DMS79 treated with DMSO at 0.1 percent for 48 hours (cell line): ENCODE data around the gene RXRB.

Source experiments
- DNase-seq: peaks from one replicate; lab custom pipeline; 2025; lab: John Stamatoyannopoulos, UW

Gene RXRB

DNA sequence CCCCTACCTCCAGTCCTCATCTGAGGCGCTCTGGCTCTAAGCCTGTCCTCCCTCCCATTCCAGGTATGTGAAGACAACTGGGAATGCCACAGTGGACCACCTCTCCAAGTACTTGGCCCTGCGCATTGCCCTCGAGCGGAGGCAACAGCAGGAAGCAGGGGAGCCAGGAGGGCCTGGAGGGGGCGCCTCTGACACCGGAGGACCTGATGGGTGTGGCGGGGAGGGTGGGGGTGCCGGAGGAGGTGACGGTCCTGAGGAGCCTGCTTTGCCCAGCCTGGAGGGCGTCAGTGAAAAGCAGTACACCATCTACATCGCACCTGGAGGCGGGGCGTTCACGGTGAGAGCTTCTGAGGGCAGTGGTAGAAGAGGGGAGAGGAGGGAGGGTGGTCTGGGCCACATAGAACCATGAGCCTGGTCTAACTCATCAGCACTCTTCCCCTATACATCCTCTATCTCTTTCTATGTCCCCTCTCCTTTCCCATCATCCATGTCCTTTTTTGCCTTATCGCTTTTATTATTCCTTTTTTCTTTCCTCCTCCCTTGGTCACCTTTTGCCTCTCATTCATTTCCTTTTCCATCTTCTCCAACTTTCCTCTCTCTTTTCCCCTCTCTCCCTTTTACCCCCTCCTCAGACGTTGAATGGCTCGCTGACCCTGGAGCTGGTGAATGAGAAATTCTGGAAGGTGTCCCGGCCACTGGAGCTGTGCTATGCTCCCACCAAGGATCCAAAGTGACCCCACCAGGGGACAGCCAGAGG lies 11.4 kb upstream of the RXRB start:
- no peak for DNase-seq

GRCh38 chr6:33211136-33211535 lies 10.7 kb upstream of the RXRB start:
- no peak for DNase-seq

DNA sequence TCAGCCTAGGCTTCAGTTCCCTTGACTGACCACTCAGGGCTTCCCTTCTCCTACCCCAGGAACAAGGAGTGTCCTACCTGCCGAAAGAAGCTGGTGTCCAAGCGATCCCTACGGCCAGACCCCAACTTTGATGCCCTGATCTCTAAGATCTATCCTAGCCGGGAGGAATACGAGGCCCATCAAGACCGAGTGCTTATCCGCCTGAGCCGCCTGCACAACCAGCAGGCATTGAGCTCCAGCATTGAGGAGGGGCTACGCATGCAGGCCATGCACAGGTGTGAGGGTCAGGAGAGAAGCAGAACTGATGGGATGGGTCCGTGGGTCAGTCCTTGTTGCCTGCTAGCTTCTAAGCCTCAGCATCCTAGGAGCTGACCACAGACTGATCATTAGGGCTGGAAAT lies 9.4 kb upstream of the RXRB start:
- DNase-seq: no peak

DNA sequence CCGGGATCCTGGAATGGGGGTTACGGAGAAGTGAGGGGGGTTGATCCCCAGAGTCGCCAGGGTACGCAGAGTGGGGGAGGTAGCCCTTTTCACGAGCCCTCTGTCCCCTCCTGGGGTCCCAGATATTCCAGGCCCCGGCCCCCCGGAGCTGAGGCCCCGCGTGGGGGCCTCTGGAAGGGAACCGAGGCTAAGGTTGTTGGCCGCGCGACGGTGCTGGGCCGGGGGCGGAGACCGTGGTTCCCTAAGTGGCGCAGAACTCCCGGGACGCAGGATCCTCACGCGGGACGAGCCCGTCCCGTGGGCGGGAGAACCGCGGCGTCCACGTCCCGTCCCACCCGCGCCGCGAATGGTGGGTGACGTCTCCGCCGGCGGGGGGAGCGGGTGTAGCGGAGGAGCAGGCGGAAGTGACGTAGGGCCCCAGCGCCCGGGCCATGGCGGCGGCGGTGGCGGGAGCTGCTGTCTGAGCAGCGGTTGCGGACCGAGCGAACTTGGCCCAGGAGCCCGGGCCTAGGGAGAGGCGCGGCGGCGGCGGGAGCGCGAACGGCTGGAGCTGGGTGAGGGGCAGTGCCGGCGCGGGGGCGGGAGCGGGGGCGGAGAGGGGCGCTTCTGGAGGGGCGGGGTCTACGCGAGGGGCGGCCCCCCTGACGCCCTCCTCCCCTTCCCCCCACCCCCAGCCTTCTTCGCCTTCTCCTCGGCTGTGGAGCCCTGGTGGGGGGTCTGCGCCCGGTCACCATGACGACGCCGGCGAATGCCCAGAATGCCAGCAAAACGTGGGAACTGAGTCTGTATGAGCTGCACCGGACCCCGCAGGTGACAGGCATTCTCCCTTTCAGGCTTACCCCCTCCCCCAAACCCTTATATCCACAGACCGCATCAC lies 7.9 kb upstream of the RXRB start, which contains the start of gene RING1:
Gene RING1 (plus strand): TSS at position 410 of the 877 bp plus-strand sequence. CDS start 323 bp downstream, at position 733.
- peak; percentile 47 for DNase-seq

DNA sequence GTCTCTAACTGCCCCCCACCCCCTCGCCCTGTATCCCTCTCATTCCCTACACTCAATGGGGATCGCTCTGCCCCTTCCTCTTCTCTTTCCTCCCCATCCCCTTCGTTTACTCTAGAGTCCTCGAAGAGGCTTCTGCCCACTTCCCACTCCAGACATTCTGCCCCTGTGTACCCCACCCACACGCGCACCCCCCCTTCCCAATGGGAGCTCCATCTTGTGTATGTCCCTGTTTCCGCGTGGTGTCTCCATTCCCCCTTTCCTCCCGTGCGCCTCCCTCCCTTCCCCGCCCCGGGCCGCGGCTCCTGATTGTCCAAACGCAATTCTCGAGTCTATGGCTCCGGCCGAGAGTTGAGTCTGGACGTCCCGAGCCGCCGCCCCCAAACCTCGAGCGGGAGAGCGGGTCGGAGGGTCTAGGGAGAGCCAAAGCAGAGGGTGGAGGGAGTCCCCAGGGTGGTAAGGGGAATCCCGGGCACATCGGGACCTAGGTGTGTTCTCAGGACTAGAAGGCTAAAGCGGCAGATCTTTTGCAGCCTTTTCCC lies 7.2 kb upstream of the RXRB start:
- DNase-seq: peak; percentile 11

DNA sequence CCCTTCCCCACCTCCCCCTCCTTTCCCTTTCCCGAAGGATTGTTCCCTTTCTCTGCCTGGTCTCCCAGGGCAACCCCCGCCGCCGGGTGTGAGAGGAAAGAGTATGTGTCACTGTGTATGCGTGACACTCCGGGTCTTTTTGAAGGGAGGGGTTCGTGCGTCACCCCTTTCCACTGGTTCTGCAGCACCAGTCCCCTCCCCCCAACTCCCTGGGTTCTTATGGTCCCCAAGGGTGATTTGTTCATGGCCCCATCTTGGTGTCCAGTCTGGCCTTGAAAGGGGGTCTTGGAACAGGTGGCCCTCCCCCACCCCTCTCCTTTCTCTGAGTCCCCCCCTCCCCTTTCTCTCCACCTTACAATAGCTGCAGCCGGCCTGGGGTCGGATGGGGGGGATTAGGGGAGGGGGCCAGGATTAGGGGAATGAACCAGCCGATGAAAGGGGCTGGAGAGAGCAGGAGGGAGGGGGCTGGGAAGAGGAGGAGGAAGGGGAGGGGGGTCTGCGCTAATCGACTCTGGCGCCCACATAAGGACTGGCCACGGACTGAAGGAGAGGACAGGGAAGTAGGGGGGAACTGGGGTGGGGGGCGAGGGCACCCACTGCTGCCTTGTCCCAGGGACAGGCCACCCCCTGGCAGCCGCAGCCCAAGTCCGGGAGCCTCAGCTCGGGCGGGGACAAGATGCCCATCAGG lies 6.5 kb upstream of the RXRB start:
- DNase-seq: no peak

DNA sequence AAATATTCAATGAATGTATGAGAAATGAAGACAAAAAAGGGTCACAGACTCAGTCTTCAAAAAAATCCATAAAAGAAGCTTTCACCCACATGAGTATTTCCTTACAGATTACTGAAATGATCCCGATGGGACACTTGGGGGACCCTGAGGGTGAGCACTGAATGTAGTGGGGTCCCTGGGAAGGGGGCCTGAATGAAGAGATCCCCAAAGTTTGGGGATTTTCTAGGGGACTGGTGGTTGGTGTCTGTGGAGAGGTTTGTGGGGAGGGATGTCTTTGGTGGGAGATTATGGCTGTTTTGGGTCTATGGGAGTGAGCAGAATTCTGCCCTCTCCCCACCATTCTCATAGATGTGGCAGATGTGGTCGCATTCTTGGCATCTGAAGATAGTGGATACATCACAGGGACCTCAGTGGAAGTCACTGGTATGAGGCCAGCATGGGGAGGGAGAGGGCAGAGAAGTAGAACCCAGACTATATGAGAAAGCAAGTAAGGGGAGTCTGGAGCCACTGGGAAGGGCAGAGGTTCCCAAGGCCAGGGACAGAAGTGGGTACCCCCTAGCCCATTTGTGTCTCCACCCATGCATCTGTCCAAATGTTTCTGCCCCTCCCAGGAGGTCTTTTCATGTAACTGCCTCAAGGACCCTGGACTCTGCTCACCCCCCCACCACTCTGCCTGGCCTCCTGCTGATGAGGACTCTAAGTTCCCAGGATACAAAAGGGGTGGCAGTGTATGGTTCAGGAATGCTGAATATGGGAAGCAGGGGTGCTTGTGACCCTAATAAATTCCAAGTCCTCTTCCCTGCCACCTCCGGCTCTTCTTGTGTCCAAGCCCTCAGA lies 5.8 kb upstream of the RXRB start:
- no peak for DNase-seq

- no peak for DNase-seq
These were observed 4.9 kb upstream of the RXRB start for GRCh38 chr6:33205191-33206026.

GRCh38 chr6:33204415-33205190 lies 4.1 kb upstream of the RXRB start, which contains the start of gene HSD17B8:
HSD17B8 (plus strand) TSS chr6:33204655; CDS start chr6:33204669, 14 bp downstream.
- DNase-seq: peak; percentile 74

GRCh38 chr6:33204165-33204414 lies 3.6 kb upstream of the RXRB start:
- DNase-seq: no peak

DNA sequence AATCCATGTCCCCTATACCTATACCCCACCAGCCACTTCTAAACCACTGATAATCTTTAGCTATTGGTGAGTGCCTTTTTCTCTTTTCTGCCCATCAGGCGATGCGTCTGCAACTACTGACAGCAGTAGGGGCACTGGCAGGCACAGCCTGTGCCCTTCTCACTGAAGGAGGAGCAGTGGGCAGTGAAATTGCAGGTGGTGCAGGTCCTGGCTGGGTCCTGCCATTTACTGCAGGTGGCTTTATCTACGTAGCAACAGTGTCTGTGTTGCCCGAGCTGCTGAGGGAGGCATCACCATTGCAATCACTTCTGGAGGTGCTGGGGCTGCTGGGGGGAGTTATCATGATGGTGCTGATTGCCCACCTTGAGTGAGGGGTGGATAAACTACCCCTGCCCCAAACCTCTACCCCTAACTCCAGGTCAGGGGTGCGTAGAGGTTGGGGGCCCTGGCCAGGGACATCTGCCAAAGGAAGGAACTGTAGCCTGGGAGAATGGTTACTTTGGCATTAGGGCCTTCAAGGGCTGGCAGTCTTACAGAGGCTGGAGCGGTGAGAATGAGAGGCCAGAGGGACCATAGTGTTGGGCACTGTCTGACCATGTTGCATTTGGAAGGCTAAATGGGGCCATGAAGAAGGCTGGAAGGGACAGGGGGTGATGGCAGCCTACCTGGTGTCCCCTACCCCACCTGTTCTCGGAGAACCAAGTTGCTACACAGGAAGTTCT lies 3.1 kb upstream of the RXRB start:
- no peak for DNase-seq

- DNase-seq: no peak
These were observed 2.3 kb upstream of the RXRB start for GRCh38 chr6:33202799-33203198.

DNA sequence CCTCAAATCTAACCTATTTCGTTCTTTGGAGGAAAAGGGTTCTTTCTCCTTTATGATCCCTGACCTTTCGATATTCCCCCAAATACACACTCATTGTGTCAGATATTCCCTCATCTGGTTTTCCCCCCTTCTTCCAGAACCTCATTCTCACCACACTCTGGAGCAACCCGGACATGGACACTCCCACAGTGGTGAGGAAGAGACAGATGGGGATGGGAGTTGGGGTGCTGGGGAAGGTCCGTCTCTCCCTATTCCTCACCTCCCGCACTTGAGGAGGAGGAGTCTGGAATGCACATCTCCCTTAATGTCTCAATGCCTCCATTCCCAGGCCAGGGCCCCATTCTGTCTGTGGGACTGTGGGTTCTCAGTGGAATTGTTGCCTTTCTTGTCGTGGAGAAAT lies 1.5 kb upstream of the RXRB start:
- no peak for DNase-seq

DNA sequence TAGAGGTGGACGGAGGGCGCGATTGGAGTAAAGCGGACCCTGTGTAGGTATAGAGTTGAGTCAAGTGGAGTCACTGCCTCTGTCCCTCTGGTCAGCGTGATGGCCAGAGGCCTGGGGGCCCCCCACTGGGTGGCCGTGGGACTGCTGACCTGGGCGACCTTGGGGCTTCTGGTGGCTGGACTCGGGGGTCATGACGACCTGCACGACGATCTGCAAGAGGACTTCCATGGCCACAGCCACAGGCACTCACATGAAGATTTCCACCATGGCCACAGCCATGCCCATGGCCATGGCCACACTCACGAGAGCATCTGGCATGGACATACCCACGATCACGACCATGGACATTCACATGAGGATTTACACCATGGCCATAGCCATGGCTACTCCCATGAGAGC lies 681 bp upstream of the RXRB start:
- DNase-seq: no peak

DNA sequence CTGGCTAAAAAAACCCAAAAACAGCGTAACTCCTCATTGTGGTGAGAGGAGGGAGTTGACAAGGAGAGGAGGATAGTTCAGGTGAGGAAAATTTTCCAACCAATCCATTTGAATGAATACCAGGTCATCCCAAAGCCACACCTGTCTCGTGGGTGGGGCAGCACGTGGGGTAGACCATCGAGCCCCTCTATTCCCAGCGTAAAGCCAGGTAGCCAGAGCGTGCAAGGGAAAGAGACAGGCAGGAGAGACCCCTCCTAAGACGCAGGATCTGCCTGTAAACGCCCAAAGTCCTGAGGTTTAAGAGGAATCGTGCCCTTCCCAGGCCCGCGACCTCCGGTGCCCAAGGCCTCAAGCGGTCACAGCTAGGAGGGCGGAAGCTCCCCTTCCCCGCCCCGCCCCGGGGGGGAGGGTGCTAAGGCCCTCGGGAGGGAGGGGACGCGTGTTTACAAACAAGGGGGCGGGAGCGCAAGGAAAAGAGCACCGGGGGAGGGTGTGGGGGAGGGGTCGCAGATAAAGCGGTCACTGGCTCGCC lies 712 bp downstream of the RXRB start:
- DNase-seq: no peak

- DNase-seq: no peak
These were observed 1.5 kb downstream of the RXRB start for GRCh38 chr6:33198853-33199436.

- no peak for DNase-seq
These were observed 2.2 kb downstream of the RXRB start for GRCh38 chr6:33198159-33198852.
